HG02870 (cell line): Measurements from ENCODE around the gene EFCAB12.
A peak's percentile ranks its signal among the peaks of the same experiment; 100 is the strongest.

Source experiments
- ATAC-seq: cut with Tn5 transposase; IDR thresholded peaks from one replicate; pipeline ENCODE4 v1.9.1; 2021; ENCODE audit warnings: mild to moderate bottlenecking, moderate library complexity; ENCODE audit not compliant: unreplicated experiment

Gene EFCAB12

GRCh38 chr3:129446926-129447325, 18.5 kb upstream of the EFCAB12 start:
- no peak for ATAC-seq

GRCh38 chr3:129445471-129445870, 17.0 kb upstream of the EFCAB12 start:
- ATAC-seq, result no peak

- ATAC-seq, result no peak
These were observed 14.5 kb upstream of the EFCAB12 start for GRCh38 chr3:129442947-129443346.

DNA sequence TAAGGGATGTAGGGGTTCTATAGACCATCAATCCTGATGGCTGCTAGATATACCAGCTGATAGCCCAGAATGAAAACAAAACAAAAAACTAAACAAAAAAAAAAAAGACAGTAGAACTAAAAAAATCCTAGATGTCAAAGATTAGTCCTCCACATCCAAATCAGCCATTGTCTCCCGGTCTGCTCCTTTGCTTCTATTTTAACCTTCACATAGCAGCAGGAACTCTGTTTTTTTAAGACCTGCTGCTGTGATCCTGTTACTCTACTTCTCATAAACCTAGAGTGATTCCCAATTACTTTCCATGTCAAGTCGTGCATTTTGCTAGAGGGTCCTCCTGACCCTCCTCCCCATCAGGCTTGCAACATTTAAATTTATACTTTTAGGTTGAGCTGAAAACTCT, 14.1 kb upstream of the EFCAB12 start:
- ATAC-seq, result no peak

DNA sequence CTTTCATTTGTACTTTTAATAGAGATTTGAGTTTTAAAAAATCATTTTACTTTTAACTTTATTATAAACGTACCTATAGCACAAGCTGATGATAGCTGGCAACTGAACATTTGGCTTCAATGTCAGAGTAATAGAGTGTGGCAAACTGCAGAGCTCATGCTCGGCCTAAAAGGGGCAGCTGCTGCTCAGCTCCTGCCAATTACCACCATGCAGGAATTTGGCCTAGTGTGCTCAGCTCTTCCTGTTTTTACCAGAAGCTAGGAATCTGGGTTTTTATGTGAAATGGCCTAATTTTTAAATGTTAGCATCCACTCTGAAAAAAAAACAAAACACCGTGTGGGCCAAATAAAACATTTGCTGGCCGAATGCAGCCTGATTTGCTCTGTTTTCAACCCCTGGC, 13.3 kb upstream of the EFCAB12 start:
- no peak for ATAC-seq

- ATAC-seq, result no peak
These were observed 12.8 kb upstream of the EFCAB12 start for GRCh38 chr3:129441215-129441614.

DNA sequence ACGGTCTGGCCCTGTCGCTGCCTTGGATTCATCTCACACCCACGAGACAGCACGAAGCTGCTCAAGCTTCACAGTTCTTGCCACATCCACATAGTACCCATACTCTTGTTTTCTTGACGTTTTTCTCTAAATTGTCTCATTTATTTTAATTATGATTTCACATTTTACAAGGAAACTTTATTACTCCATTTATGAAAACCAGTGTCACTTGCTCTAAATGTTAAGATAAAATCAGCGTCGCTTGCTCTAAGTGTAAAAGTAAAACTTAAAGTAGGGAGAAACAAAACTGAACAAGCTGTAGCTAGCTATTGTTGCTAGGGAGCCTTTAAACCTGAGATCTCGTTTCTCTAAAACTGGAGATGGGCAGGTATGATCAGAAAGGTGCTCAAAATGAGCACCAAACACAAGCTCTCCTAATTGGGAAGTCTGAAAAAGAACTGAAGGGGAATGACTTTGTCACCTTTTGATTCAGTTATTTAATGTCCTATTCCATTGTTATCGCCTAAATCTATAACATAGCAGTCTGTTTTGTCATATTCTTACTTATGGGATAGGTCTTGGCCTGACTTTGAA, 12.3 kb upstream of the EFCAB12 start:
- ATAC-seq, result no peak

GRCh38 chr3:129439817-129440617, 11.6 kb upstream of the EFCAB12 start, which contains the start of the genes IFT122 and MBD4:
Gene IFT122, plus strand, starts transcription at chr3:129440224. Its CDS starts 107 bp downstream, at chr3:129440331.
Gene MBD4, minus strand, starts transcription at chr3:129439948. Its CDS starts 115 bp downstream, at chr3:129439833.
- peak; percentile 84 for ATAC-seq

- no peak for ATAC-seq
These were observed 10.9 kb upstream of the EFCAB12 start for GRCh38 chr3:129439226-129439816.

DNA sequence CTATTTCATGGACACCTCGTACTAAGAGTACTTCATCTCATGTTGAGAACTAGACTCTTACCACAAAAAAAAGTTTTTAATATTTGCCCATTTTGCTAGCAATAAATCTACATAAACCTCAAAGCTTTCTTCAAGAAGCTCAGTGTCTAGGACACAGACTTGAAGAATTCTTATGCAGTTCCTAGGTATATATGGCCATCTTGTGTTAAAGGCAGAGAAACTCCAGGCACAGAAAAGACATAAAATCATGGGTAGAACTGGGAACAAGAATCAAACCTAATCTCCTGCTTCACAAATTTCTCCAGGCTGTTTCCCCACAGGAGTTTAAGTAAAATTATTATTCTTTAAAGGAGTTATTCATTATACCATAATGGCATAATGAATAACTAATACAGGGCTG, 6.9 kb upstream of the EFCAB12 start:
- no peak for ATAC-seq

- ATAC-seq, result no peak
These were observed 5.7 kb upstream of the EFCAB12 start for GRCh38 chr3:129434140-129434539.

GRCh38 chr3:129433565-129433964, 5.1 kb upstream of the EFCAB12 start:
- no peak for ATAC-seq

- ATAC-seq, result no peak
These were observed 4.2 kb upstream of the EFCAB12 start for GRCh38 chr3:129432671-129433070.

DNA sequence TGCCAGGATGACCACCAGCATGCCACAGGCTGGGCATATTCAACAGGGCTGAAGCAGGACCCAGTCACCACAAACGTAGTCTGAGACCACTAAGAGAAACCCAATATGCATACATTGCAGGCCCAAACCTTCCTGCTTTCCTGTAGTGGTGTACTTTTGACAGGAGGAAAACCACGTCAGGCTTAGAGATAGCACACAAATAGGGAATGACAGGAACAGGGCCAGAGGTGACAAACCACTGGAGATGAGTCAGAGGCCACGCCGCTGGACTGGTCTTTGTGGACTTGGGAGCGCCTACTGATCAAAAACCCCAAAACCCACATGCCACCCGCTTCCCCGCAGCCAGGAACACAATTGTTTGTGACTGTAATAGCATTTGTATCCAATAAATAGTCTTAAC, 3.6 kb upstream of the EFCAB12 start:
- ATAC-seq, result no peak

DNA sequence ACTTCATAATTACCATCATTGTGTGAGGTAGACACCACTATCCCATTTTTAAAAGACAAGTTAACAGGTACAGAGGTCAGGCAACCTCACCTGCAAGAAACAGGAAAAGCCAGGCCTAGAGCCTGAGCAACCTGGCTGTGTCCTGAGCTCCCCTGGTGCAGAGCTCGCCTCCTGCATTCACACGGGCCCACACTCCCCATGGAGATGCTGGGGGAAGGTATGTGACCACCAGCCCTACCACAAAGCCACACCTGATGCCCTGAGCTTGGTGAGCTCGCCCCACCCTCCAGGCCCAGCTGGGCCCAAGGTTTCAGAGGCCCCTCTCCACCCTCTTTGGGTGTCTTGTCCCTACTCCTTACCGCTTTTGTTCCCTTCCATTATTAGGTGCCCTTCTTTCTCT, 1.2 kb upstream of the EFCAB12 start:
- ATAC-seq, result no peak

DNA sequence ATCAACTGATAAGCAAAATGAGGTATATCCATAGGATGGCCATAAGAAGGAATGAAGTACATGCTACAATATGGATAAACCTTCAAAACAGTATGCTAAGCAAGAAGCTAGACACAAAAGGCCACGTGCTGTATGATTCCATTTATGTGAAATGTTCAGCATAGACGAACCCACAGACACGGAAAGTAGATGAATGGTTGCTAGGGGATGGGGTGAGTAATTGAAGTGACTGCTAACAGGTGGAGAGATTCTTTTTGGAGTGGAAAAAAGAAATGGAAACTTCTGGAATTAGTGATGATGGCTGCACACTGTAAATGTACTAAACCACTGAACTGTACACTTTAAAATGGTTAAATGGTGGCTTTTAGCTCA, 630 bp upstream of the EFCAB12 start:
- ATAC-seq, result no peak

DNA sequence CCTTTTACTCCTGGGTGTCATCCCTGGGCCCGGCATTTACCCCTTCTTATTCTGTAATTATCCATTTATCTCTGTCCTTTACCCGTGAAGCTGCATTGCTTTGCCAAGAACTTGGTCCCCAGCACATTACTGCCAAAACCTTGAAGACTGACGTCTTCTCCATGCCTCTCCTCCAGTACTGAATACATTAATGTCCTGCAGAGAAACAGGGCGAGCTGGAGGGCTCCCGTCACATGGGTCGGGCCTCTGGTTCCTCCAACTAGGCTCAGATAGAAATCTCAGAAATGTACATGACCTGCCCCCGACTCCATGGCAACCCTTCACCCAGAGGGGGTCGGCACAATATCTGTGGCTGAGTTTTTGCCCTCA, 445 bp downstream of the EFCAB12 start:
- ATAC-seq, result no peak

GRCh38 chr3:129425619-129426018, 2.8 kb downstream of the EFCAB12 start:
- ATAC-seq, result no peak

DNA sequence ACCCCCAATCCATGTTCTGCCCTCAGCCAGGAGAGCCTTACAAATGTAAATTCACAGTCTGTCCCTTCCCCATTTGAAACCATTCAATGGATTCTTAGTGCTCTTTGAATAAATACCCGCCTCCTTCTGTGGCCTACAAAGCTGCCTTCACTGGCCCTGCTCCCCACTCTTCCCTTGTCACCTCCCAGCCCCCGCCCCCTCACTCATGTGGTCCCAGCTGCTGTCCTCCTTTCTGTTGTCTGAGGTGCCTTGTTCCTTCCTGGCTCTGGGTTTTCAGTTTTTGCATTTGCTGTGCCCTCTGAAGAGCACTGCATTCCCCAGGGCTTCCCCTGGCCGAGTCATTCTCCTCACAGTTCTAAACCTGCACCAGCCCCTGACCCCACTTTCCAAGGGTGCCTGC, 3.2 kb downstream of the EFCAB12 start:
- ATAC-seq, result no peak

DNA sequence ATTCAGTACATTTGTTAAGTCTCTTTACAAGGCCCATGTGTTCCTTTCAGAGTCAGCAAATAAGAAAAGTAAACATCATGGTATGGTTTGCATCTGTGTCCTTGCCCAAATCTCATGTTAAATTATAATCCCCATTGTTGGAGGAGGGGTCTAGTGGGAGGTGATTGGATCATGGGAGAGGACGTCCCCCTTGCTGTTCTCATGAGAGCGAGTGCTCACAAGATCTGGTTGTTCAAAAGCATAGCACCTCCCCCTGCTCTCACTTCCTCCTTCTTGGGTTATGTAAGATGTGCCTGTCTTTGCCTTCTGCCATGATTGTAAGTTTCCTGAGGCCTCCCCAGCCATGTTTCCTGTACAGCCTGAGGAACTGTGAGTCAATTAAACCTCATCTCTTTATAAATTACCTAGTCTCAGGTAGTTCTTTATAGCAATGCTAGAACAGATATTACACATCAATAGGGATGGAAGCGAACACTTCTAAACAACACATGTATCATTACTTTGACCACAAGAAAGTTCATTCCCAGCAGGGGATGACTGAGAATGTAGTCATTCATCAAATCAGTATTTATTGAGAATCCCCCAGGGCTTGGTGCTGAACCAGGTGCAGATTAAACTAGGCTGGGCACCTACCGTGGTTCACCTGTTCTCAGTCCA, 4.1 kb downstream of the EFCAB12 start:
- ATAC-seq, result peak; percentile 47

DNA sequence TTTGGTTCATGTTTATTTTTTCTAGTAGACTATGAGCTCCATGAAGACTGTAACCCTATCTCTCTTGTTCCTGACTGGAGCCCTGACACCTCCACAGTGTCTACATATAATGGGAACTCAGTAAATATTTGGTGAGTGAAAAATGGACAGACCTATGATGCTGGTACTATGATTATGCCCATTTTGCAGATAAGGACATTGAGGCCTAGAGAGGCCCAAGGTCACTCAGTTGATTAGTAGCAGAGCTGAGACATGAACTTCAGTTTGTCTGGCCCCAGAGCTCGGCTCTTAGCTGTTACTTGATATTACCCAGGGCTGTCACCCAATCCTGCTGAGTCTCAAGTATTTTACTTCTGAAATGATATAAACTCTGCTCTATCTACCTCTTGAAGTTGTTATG, 5.5 kb downstream of the EFCAB12 start:
- ATAC-seq, result no peak
